ENCODE results near the gene TEP1. TPM values are rescaled to one million over a fixed set of nuclear protein-coding genes. Genes with fewer than 3 reads are reported as not detected.
A peak's percentile ranks its signal among the peaks of the same experiment; 100 is the strongest.

Gene TEP1
- polyA plus RNA-seq, 1 donor from 2014 or later, result 5.2 TPM

DNA sequence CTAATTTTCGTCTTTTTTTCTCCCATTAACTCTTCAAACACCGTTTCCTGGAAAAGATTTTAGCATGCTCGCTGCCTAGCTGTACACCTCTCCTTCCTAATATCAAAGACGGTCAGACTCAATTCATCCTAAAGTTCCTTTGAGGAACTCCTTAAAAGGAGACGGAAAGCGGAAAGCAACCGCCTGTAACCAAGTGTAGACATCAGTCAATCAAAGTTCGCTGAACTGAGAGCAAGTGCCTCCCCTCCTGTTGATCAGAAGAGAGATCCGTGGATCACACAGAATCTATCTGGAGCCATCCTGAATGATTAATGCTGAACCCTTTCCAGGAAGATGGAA is 412 bp upstream of the TEP1 start:
- TF ChIP-seq, protein P1, sequence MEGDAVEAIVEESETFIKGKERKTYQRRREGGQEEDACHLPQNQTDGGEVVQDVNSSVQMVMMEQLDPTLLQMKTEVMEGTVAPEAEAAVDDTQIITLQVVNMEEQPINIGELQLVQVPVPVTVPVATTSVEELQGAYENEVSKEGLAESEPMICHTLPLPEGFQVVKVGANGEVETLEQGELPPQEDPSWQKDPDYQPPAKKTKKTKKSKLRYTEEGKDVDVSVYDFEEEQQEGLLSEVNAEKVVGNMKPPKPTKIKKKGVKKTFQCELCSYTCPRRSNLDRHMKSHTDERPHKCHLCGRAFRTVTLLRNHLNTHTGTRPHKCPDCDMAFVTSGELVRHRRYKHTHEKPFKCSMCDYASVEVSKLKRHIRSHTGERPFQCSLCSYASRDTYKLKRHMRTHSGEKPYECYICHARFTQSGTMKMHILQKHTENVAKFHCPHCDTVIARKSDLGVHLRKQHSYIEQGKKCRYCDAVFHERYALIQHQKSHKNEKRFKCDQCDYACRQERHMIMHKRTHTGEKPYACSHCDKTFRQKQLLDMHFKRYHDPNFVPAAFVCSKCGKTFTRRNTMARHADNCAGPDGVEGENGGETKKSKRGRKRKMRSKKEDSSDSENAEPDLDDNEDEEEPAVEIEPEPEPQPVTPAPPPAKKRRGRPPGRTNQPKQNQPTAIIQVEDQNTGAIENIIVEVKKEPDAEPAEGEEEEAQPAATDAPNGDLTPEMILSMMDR (IDR thresholded peaks at IDR 0.05; ENCODE audit: poor library complexity, severe bottlenecking), result no peak
- TF ChIP-seq RAD21 (conservative IDR thresholded peaks at IDR 0.05) (no peak), MXI1 (conservative IDR thresholded peaks at IDR 0.05; ENCODE audit: poor library complexity, severe bottlenecking) (no peak), TAF1 (IDR thresholded peaks at IDR 0.05; ENCODE audit: low read depth) (no peak), EP300 (conservative IDR thresholded peaks at IDR 0.05; ENCODE audit: poor library complexity, severe bottlenecking) (no peak), POLR2AphosphoS5 (IDR thresholded peaks at IDR 0.05) (no peak)
- TF ChIP-seq, protein P2, sequence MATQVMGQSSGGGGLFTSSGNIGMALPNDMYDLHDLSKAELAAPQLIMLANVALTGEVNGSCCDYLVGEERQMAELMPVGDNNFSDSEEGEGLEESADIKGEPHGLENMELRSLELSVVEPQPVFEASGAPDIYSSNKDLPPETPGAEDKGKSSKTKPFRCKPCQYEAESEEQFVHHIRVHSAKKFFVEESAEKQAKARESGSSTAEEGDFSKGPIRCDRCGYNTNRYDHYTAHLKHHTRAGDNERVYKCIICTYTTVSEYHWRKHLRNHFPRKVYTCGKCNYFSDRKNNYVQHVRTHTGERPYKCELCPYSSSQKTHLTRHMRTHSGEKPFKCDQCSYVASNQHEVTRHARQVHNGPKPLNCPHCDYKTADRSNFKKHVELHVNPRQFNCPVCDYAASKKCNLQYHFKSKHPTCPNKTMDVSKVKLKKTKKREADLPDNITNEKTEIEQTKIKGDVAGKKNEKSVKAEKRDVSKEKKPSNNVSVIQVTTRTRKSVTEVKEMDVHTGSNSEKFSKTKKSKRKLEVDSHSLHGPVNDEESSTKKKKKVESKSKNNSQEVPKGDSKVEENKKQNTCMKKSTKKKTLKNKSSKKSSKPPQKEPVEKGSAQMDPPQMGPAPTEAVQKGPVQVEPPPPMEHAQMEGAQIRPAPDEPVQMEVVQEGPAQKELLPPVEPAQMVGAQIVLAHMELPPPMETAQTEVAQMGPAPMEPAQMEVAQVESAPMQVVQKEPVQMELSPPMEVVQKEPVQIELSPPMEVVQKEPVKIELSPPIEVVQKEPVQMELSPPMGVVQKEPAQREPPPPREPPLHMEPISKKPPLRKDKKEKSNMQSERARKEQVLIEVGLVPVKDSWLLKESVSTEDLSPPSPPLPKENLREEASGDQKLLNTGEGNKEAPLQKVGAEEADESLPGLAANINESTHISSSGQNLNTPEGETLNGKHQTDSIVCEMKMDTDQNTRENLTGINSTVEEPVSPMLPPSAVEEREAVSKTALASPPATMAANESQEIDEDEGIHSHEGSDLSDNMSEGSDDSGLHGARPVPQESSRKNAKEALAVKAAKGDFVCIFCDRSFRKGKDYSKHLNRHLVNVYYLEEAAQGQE (IDR thresholded peaks at IDR 0.05; ENCODE audit: borderline replicate concordance), result no peak
- peak overlapping the region; percentile 88 for H3K4me3 ChIP-seq (ENCODE audit: low read length)
- H2AFZ ChIP-seq (ENCODE audit: low read depth, low read length), result peak overlapping the region; percentile 51
- H3K27ac ChIP-seq (ENCODE audit: low read length), result peak overlapping the region; percentile 56
- no peaks in the 10 kb centered on the region for H3F3A ChIP-seq (ENCODE audit: insufficient read depth, low read length, poor library complexity, severe bottlenecking)
- H3K9me3 ChIP-seq (ENCODE audit: low read length), result no peaks in the 10 kb centered on the region
- no peaks in the 10 kb centered on the region for H3K36me3 ChIP-seq (ENCODE audit: insufficient read depth, low read length)
- no peaks in the 10 kb centered on the region for H3K79me2 ChIP-seq (replicated peaks; ENCODE audit: insufficient read depth, low read length)
- H3K4me2 ChIP-seq (ENCODE audit: low read length), result peak overlapping the region; percentile 56
- H4K20me1 ChIP-seq (ENCODE audit: insufficient read depth), result no peaks in the 10 kb centered on the region
- H3K9me2 ChIP-seq (ENCODE audit: insufficient read depth, low read length), result no peaks in the 10 kb centered on the region
- H3K27me3 ChIP-seq (ENCODE audit: insufficient read depth, low read depth, low read length), result peaks cover 9% of the 10 kb centered on the region
- H3K9ac ChIP-seq (ENCODE audit: low read length), result peak overlapping the region; percentile 66

DNA sequence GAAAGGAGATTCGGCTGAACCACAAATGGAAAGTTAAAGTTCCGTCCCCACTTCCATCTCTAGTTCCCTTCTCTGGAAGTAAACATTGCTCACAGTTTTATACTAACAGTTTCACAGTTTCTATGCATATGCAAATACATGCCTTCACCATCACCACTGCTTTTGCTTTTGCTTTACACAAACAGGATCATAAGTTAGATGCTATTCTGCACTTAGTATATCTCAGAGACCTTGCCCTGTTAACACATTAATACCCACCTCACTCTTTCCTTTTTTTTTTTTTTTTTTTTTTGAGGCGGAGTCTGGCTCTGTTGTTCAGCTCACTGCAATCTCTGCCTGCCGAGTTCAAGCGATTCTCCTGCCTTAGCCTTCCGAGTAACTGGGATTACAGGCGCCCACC is 890 bp downstream of the TEP1 start:
- H4K20me1 ChIP-seq (ENCODE audit: insufficient read depth), result no peaks in the 10 kb centered on the region
- no peaks in the 10 kb centered on the region for H3K79me2 ChIP-seq (replicated peaks; ENCODE audit: insufficient read depth, low read length)
- peaks cover 9% of the 10 kb centered on the region for H3K27me3 ChIP-seq (ENCODE audit: insufficient read depth, low read depth, low read length)
- H3K9me3 ChIP-seq (ENCODE audit: low read length), result no peaks in the 10 kb centered on the region
- peak overlapping the region; percentile 51 for H2AFZ ChIP-seq (ENCODE audit: low read depth, low read length)
- H3F3A ChIP-seq (ENCODE audit: insufficient read depth, low read length, poor library complexity, severe bottlenecking), result no peaks in the 10 kb centered on the region
- TF ChIP-seq RAD21 (conservative IDR thresholded peaks at IDR 0.05) (no peak), SMC3 (conservative IDR thresholded peaks at IDR 0.05; ENCODE audit: poor library complexity) (no peak), EZH2 (IDR thresholded peaks at IDR 0.05; ENCODE audit: borderline replicate concordance, insufficient read depth, low read length, poor library complexity, severe bottlenecking) (no peak), MXI1 (conservative IDR thresholded peaks at IDR 0.05; ENCODE audit: poor library complexity, severe bottlenecking) (no peak), EP300 (conservative IDR thresholded peaks at IDR 0.05; ENCODE audit: poor library complexity, severe bottlenecking) (no peak), TAF1 (IDR thresholded peaks at IDR 0.05; ENCODE audit: low read depth) (no peak), POLR2AphosphoS5 (IDR thresholded peaks at IDR 0.05) (no peak)
- TF ChIP-seq, protein P1 (IDR thresholded peaks at IDR 0.05; ENCODE audit: poor library complexity, severe bottlenecking), result no peak
- TF ChIP-seq, protein P2 (IDR thresholded peaks at IDR 0.05; ENCODE audit: borderline replicate concordance), result no peak
- H3K9ac ChIP-seq (ENCODE audit: low read length), result peak overlapping the region; percentile 66
- H3K27ac ChIP-seq (ENCODE audit: low read length), result peak overlapping the region; percentile 56
- H3K36me3 ChIP-seq (ENCODE audit: insufficient read depth, low read length), result no peaks in the 10 kb centered on the region
- H3K4me2 ChIP-seq (ENCODE audit: low read length), result no peak overlapping the region
- H3K9me2 ChIP-seq (ENCODE audit: insufficient read depth, low read length), result no peaks in the 10 kb centered on the region
- peak overlapping the region; percentile 88 for H3K4me3 ChIP-seq (ENCODE audit: low read length)

All from neural cell (in vitro differentiated cells).